ENCODE results near the gene VPS4A. TPM values are rescaled to one million over a fixed set of nuclear protein-coding genes. Genes with fewer than 3 reads are reported as not detected.
A peak's percentile ranks its signal among the peaks of the same experiment; 100 is the strongest.

VPS4A gene
- total and polyA plus RNA-seq, 2 of the 4 experiments (the other 2 are of a cell fraction) = 23.3 to 25.2 TPM

DNA sequence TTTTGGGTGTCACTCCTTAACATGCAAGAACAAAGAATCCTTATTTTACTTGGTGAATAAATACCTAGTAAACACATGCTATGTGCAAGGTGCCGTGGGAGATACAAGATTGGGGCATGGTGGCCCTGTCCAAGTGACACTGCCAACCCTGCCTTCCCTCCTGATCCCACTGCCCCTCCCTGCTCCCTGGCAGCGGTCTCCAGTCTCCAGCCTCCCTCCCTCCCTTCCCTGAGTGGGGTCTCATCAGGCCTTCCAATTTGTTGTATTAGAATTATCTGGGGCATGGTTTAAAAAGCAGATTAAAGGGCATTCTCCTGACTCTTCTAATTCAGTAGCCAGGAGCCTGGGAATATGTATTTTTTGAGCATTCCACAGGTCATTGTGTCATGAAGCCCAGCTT is 52.9 kb downstream of the VPS4A start:
- no peaks in the 10 kb centered on the region for H3K27me3 ChIP-seq (ENCODE audit: control insufficient read depth, insufficient read depth, low read length)
- no peak overlapping the region for H4K5ac ChIP-seq (ENCODE audit: low read depth, low read length)
- WGBS, 2 experiments (ENCODE audit: extremely low coverage in 2 of 2, insufficient read length in 1 of 2) = no CpG with 5 or more reads among the region's 2 CpGs
- no peak overlapping the region for H2AK5ac ChIP-seq (ENCODE audit: low read depth, low read length)
- no peak overlapping the region for H3K27ac ChIP-seq (ENCODE audit: insufficient read depth, low read length)
- H3K9ac ChIP-seq (ENCODE audit: low read depth, low read length) = no peak overlapping the region
- H3K79me1 ChIP-seq (ENCODE audit: low read depth in 1 of 2, low read length in 2 of 2) = peaks cover 26 to 40% of the 10 kb centered on the region in 2 experiments
- H3K36me3 ChIP-seq (ENCODE audit: control insufficient read depth, insufficient read depth, low read length) = peaks cover 43% of the 10 kb centered on the region
- no peak overlapping the region for H2BK20ac ChIP-seq (ENCODE audit: low read depth, low read length)
- H2BK120ac ChIP-seq (ENCODE audit: low read depth, low read length) = no peak overlapping the region
- POLR2A ChIA-PET (ENCODE audit: unreplicated experiment) = no interaction called here
- no peak overlapping the region for H3K56ac ChIP-seq (ENCODE audit: extremely low read depth, insufficient read depth, low read length)
- no peak for TF ChIP-seq RAD21 (IDR thresholded peaks at IDR 0.05; ENCODE audit: low read length)
- TF ChIP-seq, protein P1, sequence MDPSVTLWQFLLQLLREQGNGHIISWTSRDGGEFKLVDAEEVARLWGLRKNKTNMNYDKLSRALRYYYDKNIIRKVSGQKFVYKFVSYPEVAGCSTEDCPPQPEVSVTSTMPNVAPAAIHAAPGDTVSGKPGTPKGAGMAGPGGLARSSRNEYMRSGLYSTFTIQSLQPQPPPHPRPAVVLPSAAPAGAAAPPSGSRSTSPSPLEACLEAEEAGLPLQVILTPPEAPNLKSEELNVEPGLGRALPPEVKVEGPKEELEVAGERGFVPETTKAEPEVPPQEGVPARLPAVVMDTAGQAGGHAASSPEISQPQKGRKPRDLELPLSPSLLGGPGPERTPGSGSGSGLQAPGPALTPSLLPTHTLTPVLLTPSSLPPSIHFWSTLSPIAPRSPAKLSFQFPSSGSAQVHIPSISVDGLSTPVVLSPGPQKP (IDR thresholded peaks at IDR 0.05; ENCODE audit: borderline replicate concordance, low read depth, low read length) = no peak
- no peak for TF ChIP-seq POLR2A (IDR thresholded peaks at IDR 0.05; ENCODE audit: low read depth, low read length)
- H2BK5ac ChIP-seq (ENCODE audit: low read depth, low read length, poor library complexity, severe bottlenecking) = no peak overlapping the region
- H3K4me3 ChIP-seq (ENCODE audit: insufficient read depth, low read depth, low read length) = no peak overlapping the region
- no peak overlapping the region for H2BK15ac ChIP-seq (ENCODE audit: low read depth, low read length)
- no peak overlapping the region for H4K8ac ChIP-seq (ENCODE audit: low read depth in 2 of 2, low read length in 2 of 2)
- no peaks in the 10 kb centered on the region for H4K20me1 ChIP-seq (ENCODE audit: insufficient read depth, low read length)
- no peaks in the 10 kb centered on the region for H3K9me3 ChIP-seq (ENCODE audit: control insufficient read depth, insufficient read depth, low read length)
- CTCF ChIA-PET = no interaction called here
- intact Hi-C loops (cut with micrococcal nuclease) (no loop called here), dilution Hi-C loops (cut with HindIII; ENCODE audit: low sequenced_read_pairs, unreplicated experiment) (no loop called here), in situ Hi-C loops (cut with MboI; ENCODE audit: low sequenced_read_pairs) (no loop called here)
- no TSS peak for BruUV-seq (replicated peaks)
- H3K14ac ChIP-seq (replicated peaks; ENCODE audit: low read depth, low read length) = no peak overlapping the region
- H3K18ac ChIP-seq (ENCODE audit: low read depth, low read length) = no peak overlapping the region
- H2AK9ac ChIP-seq (replicated peaks; ENCODE audit: low read depth, low read length, poor library complexity) = peak overlapping the region; percentile 40
- H2AFZ ChIP-seq (replicated peaks; ENCODE audit: low read length, poor library complexity) = no peak overlapping the region
- no peak overlapping the region for H4K91ac ChIP-seq (ENCODE audit: insufficient read depth, low read depth, low read length)
- no peak overlapping the region for H3K4me2 ChIP-seq (ENCODE audit: low read depth, low read length)
- H3K4me1 ChIP-seq (ENCODE audit: control insufficient read depth, insufficient read depth, low read length) = no peaks in the 10 kb centered on the region; the same call in 1 of the 2 replicates
- DNase-seq (no peak), ATAC-seq (ENCODE audit: low read depth) (no peak)
- H3K4ac ChIP-seq (ENCODE audit: low read depth, low read length) = no peak overlapping the region
- H3K9me1 ChIP-seq (ENCODE audit: insufficient read depth, low read length) = peaks cover 7% of the 10 kb centered on the region; the same call in 1 of the 2 replicates
- no peak overlapping the region for H3K23ac ChIP-seq (ENCODE audit: low read depth, low read length)

All from IMR-90 (cell line).